ENCODE results near the gene ANKRD12. TPM values are rescaled to one million over a fixed set of nuclear protein-coding genes. Genes with fewer than 3 reads are reported as not detected.
A peak's percentile ranks its signal among the peaks of the same experiment; 100 is the strongest.

ANKRD12 gene
- total RNA-seq, 1 experiment from 2014 or later, result 16.8 TPM

GRCh38 chr18:9182852-9183399, 46.3 kb downstream of the ANKRD12 start:
- DNase-seq, result no peak
- peaks cover 31% of the 10 kb centered on the region for H3K4me1 ChIP-seq (ENCODE audit: low read length)
- no peak overlapping the region for H2AFZ ChIP-seq (ENCODE audit: low read length)
- no peak overlapping the region for H3K9ac ChIP-seq (ENCODE audit: low read length)
- no peak overlapping the region for H3K4me3 ChIP-seq (ENCODE audit: low read length)
- no peaks in the 10 kb centered on the region for H3K9me3 ChIP-seq (ENCODE audit: low read length)
- no peaks in the 10 kb centered on the region for H3K27me3 ChIP-seq (ENCODE audit: low read length)
- H3K27ac ChIP-seq (ENCODE audit: low read length), result no peak overlapping the region
- H3K36me3 ChIP-seq (ENCODE audit: insufficient read depth, low read length), result peaks cover 16% of the 10 kb centered on the region
- peaks cover 74% of the 10 kb centered on the region for H3K79me2 ChIP-seq (ENCODE audit: low read length)
- no peaks in the 10 kb centered on the region for H4K20me1 ChIP-seq (ENCODE audit: insufficient read depth, low read depth, low read length)
- H3K4me2 ChIP-seq (ENCODE audit: low read depth, low read length, poor library complexity, severe bottlenecking), result no peak overlapping the region
- H3K9me2 ChIP-seq (replicated peaks; ENCODE audit: insufficient read depth, low read length), result no peaks in the 10 kb centered on the region

DNA sequence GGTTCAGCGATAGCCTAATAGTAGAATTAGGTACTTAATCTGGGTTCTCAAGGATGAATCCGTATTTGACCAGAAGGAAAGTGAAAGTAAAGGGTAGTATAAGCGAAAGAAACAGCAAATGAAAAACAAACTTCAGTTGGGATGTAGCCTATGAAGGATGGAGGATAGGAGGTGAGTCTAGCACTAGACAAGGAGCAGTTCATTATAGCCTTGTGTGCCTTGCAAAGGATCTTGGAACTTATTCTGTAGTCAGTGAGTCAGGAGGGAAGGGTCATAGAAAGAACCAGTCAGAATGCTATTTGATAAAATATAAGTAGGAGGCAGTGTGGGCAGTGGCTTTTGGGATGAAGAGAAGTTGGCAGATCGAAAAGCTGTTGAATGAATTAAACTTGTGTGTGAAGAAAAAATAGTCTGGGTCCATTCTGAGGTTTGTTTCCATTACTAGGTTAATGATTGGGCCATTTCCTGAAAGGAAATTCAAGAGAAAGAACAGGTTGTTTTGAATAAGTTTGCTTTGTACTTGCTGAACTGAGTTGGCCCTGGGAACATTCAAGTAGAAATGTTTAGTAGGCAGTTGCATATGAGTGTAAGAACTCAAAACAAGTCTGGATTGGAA, 48.5 kb downstream of the ANKRD12 start:
- Histone ChIP-seq H3K9me2 (replicated peaks; ENCODE audit: insufficient read depth, low read length) (no peaks in the 10 kb centered on the region), H3K4me1 (ENCODE audit: low read length) (peaks cover 28% of the 10 kb centered on the region), H3K27ac (ENCODE audit: low read length) (no peak overlapping the region; the same call in 1 of the 2 replicates), H3K27me3 (ENCODE audit: low read length) (no peaks in the 10 kb centered on the region), H3K36me3 (ENCODE audit: insufficient read depth, low read length) (peaks cover 16% of the 10 kb centered on the region), H3K4me3 (ENCODE audit: low read length) (peak overlapping the region; percentile 24), H3K79me2 (ENCODE audit: low read length) (peaks cover 60% of the 10 kb centered on the region), H3K9ac (ENCODE audit: low read length) (0 out of 2 replicates have a peak overlapping the region, but pooled peaks have one; percentile 17), H3K4me2 (ENCODE audit: low read depth, low read length, poor library complexity, severe bottlenecking) (peak overlapping the region; percentile 51), H4K20me1 (ENCODE audit: insufficient read depth, low read depth, low read length) (no peaks in the 10 kb centered on the region), H2AFZ (ENCODE audit: low read length) (0 out of 2 replicates have a peak overlapping the region, but pooled peaks have one; percentile 14), H3K9me3 (ENCODE audit: low read length) (no peaks in the 10 kb centered on the region)
- DNase-seq, result no peak

GRCh38 chr18:9188359-9189231, 52.0 kb downstream of the ANKRD12 start:
- Histone ChIP-seq H3K9me3 (ENCODE audit: low read length) (no peaks in the 10 kb centered on the region), H3K79me2 (ENCODE audit: low read length) (peaks cover 56% of the 10 kb centered on the region), H3K27me3 (ENCODE audit: low read length) (no peaks in the 10 kb centered on the region), H3K9me2 (replicated peaks; ENCODE audit: insufficient read depth, low read length) (no peaks in the 10 kb centered on the region), H3K27ac (ENCODE audit: low read length) (no peak overlapping the region), H3K4me1 (ENCODE audit: low read length) (peaks cover 11% of the 10 kb centered on the region), H4K20me1 (ENCODE audit: insufficient read depth, low read depth, low read length) (no peaks in the 10 kb centered on the region), H3K9ac (ENCODE audit: low read length) (no peak overlapping the region), H2AFZ (ENCODE audit: low read length) (no peak overlapping the region), H3K4me2 (ENCODE audit: low read depth, low read length, poor library complexity, severe bottlenecking) (no peak overlapping the region), H3K36me3 (ENCODE audit: insufficient read depth, low read length) (0 out of 2 replicates have a peak, but pooled peaks cover 1% of the 10 kb centered on the region), H3K4me3 (ENCODE audit: low read length) (no peak overlapping the region)
- no peak for DNase-seq

- H3K36me3 ChIP-seq (ENCODE audit: insufficient read depth, low read length), result no peaks in the 10 kb centered on the region
- no peak overlapping the region for H3K4me2 ChIP-seq (ENCODE audit: low read depth, low read length, poor library complexity, severe bottlenecking)
- H4K20me1 ChIP-seq (ENCODE audit: insufficient read depth, low read depth, low read length), result no peaks in the 10 kb centered on the region
- DNase-seq, result no peak
- peaks cover 57% of the 10 kb centered on the region for H3K79me2 ChIP-seq (ENCODE audit: low read length)
- no peaks in the 10 kb centered on the region for H3K9me2 ChIP-seq (replicated peaks; ENCODE audit: insufficient read depth, low read length)
- H3K4me3 ChIP-seq (ENCODE audit: low read length), result no peak overlapping the region
- H3K9ac ChIP-seq (ENCODE audit: low read length), result no peak overlapping the region
- no peak overlapping the region for H3K27ac ChIP-seq (ENCODE audit: low read length)
- no peaks in the 10 kb centered on the region for H3K27me3 ChIP-seq (ENCODE audit: low read length)
- peaks cover 9% of the 10 kb centered on the region for H3K4me1 ChIP-seq (ENCODE audit: low read length)
- H2AFZ ChIP-seq (ENCODE audit: low read length), result no peak overlapping the region
- no peaks in the 10 kb centered on the region for H3K9me3 ChIP-seq (ENCODE audit: low read length)
Measured at GRCh38 chr18:9189491-9189890, 52.9 kb downstream of the ANKRD12 start.

- no peak overlapping the region for H3K9ac ChIP-seq (ENCODE audit: low read length)
- no peaks in the 10 kb centered on the region for H3K4me1 ChIP-seq (ENCODE audit: low read length)
- H3K27me3 ChIP-seq (ENCODE audit: low read length), result no peaks in the 10 kb centered on the region
- peaks cover 48% of the 10 kb centered on the region for H3K79me2 ChIP-seq (ENCODE audit: low read length)
- no peak for DNase-seq
- H3K4me3 ChIP-seq (ENCODE audit: low read length), result no peak overlapping the region
- H4K20me1 ChIP-seq (ENCODE audit: insufficient read depth, low read depth, low read length), result no peaks in the 10 kb centered on the region
- H3K9me2 ChIP-seq (replicated peaks; ENCODE audit: insufficient read depth, low read length), result no peaks in the 10 kb centered on the region
- no peak overlapping the region for H3K27ac ChIP-seq (ENCODE audit: low read length)
- H3K9me3 ChIP-seq (ENCODE audit: low read length), result no peaks in the 10 kb centered on the region
- H3K4me2 ChIP-seq (ENCODE audit: low read depth, low read length, poor library complexity, severe bottlenecking), result no peak overlapping the region
- no peak overlapping the region for H2AFZ ChIP-seq (ENCODE audit: low read length)
- H3K36me3 ChIP-seq (ENCODE audit: insufficient read depth, low read length), result no peaks in the 10 kb centered on the region
Measured at GRCh38 chr18:9191658-9192256, 55.2 kb downstream of the ANKRD12 start.

GRCh38 chr18:9193031-9193430, 56.5 kb downstream of the ANKRD12 start:
- no peak for DNase-seq
- H3K4me2 ChIP-seq (ENCODE audit: low read depth, low read length, poor library complexity, severe bottlenecking), result no peak overlapping the region
- no peak overlapping the region for H3K27ac ChIP-seq (ENCODE audit: low read length)
- no peaks in the 10 kb centered on the region for H3K4me1 ChIP-seq (ENCODE audit: low read length)
- H2AFZ ChIP-seq (ENCODE audit: low read length), result no peak overlapping the region
- no peaks in the 10 kb centered on the region for H3K9me3 ChIP-seq (ENCODE audit: low read length)
- H3K36me3 ChIP-seq (ENCODE audit: insufficient read depth, low read length), result no peaks in the 10 kb centered on the region
- peaks cover 48% of the 10 kb centered on the region for H3K79me2 ChIP-seq (ENCODE audit: low read length)
- H3K9ac ChIP-seq (ENCODE audit: low read length), result no peak overlapping the region
- no peak overlapping the region for H3K4me3 ChIP-seq (ENCODE audit: low read length)
- no peaks in the 10 kb centered on the region for H3K9me2 ChIP-seq (replicated peaks; ENCODE audit: insufficient read depth, low read length)
- no peaks in the 10 kb centered on the region for H4K20me1 ChIP-seq (ENCODE audit: insufficient read depth, low read depth, low read length)
- no peaks in the 10 kb centered on the region for H3K27me3 ChIP-seq (ENCODE audit: low read length)

DNA sequence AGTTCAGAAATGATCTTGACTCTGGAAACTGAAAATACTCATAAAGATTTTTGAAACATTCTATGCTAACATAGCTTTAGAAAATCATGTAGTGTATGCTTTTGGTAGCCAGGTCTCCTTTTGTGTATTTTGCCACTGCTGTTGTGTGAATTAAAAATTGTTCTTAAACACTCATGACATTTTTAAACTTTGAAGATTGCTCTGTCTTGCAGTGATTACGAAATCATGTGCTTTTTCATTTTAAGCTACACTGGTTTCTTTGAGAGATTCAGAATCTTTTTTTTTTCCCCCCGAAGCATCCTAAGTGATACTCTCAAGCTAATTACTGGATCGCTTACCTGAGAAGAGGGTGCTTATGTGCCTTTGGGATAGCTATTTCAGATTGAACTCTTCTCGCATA, 60.0 kb downstream of the ANKRD12 start:
- no peaks in the 10 kb centered on the region for H4K20me1 ChIP-seq (ENCODE audit: insufficient read depth, low read depth, low read length)
- H3K9me3 ChIP-seq (ENCODE audit: low read length), result no peaks in the 10 kb centered on the region
- H3K4me2 ChIP-seq (ENCODE audit: low read depth, low read length, poor library complexity, severe bottlenecking), result no peak overlapping the region
- DNase-seq, result no peak
- no peaks in the 10 kb centered on the region for H3K27me3 ChIP-seq (ENCODE audit: low read length)
- no peaks in the 10 kb centered on the region for H3K9me2 ChIP-seq (replicated peaks; ENCODE audit: insufficient read depth, low read length)
- no peak overlapping the region for H3K9ac ChIP-seq (ENCODE audit: low read length)
- no peaks in the 10 kb centered on the region for H3K4me1 ChIP-seq (ENCODE audit: low read length)
- no peak overlapping the region for H2AFZ ChIP-seq (ENCODE audit: low read length)
- no peak overlapping the region for H3K4me3 ChIP-seq (ENCODE audit: low read length)
- no peak overlapping the region for H3K27ac ChIP-seq (ENCODE audit: low read length)
- H3K79me2 ChIP-seq (ENCODE audit: low read length), result peaks cover 44% of the 10 kb centered on the region
- H3K36me3 ChIP-seq (ENCODE audit: insufficient read depth, low read length), result no peaks in the 10 kb centered on the region

DNA sequence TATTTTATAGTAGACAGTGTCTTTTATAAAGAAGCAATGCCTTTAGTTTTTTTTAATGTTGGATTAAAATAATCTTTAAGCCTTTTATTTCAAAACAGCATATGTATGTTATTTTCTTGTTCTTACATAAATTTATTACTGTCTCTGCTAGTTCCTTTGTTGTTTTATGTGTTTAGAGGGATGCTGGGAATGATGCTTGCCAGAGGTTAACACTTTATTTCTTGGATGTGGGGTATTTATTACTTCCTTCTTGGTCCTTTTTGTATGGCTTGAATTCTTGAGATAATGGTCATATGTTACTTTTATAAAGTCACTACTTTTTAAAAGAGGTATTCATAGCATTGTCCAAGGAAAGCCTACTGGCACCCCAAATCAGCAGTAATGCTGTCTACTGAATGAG, 63.1 kb downstream of the ANKRD12 start:
- peaks cover 30% of the 10 kb centered on the region for H3K79me2 ChIP-seq (ENCODE audit: low read length)
- DNase-seq, result no peak
- H3K9me3 ChIP-seq (ENCODE audit: low read length), result no peaks in the 10 kb centered on the region
- no peak overlapping the region for H2AFZ ChIP-seq (ENCODE audit: low read length)
- H3K36me3 ChIP-seq (ENCODE audit: insufficient read depth, low read length), result no peaks in the 10 kb centered on the region
- H3K4me2 ChIP-seq (ENCODE audit: low read depth, low read length, poor library complexity, severe bottlenecking), result no peak overlapping the region
- no peaks in the 10 kb centered on the region for H3K9me2 ChIP-seq (replicated peaks; ENCODE audit: insufficient read depth, low read length)
- H3K27ac ChIP-seq (ENCODE audit: low read length), result no peak overlapping the region
- no peaks in the 10 kb centered on the region for H4K20me1 ChIP-seq (ENCODE audit: insufficient read depth, low read depth, low read length)
- no peaks in the 10 kb centered on the region for H3K27me3 ChIP-seq (ENCODE audit: low read length)
- no peaks in the 10 kb centered on the region for H3K4me1 ChIP-seq (ENCODE audit: low read length)
- H3K9ac ChIP-seq (ENCODE audit: low read length), result no peak overlapping the region
- no peak overlapping the region for H3K4me3 ChIP-seq (ENCODE audit: low read length)
